Mesenteric fat pad (tissue), 1 donor: ENCODE measurements around the gene ZNF611. TPM values are rescaled to one million over a fixed set of nuclear protein-coding genes. Genes with fewer than 3 reads are reported as not detected.
"Not testable (repeated sequence)": the region's sequence is repeated elsewhere in the genome, so short reads cannot be mapped to it uniquely, and the experiment has no call there.

Experiments used
- DNase-seq: peaks from one replicate; pipeline ENCODE4 v3.0.0-alpha.2; 2020; ENCODE audit warnings: low spot score
- long read RNA-seq: library from polyadenylated mRNA; unstranded; transcript quantifications from one replicate; pipeline ENCODE4 v2.0.0, GENCODE V29; 2020
- total RNA-seq: library from RNA; stranded (reverse); fragmentation: NEBNext Ultra II Directional; extraction: Animal tissue kit (Norgen Biotek cat#: 25700); gene quantifications from one replicate; pipeline ENCODE4 v1.2.1, GENCODE V29; 2021
- donor health status: DM: yes; HTN: yes; CAD: no.

The ZNF611 gene
- total RNA-seq = 23.1 TPM
- long read RNA-seq, partial matches to known transcripts = 1 of 7 reads
- long read RNA-seq, other reads (novel, unspliced or antisense) = 6 of 7 reads

DNA sequence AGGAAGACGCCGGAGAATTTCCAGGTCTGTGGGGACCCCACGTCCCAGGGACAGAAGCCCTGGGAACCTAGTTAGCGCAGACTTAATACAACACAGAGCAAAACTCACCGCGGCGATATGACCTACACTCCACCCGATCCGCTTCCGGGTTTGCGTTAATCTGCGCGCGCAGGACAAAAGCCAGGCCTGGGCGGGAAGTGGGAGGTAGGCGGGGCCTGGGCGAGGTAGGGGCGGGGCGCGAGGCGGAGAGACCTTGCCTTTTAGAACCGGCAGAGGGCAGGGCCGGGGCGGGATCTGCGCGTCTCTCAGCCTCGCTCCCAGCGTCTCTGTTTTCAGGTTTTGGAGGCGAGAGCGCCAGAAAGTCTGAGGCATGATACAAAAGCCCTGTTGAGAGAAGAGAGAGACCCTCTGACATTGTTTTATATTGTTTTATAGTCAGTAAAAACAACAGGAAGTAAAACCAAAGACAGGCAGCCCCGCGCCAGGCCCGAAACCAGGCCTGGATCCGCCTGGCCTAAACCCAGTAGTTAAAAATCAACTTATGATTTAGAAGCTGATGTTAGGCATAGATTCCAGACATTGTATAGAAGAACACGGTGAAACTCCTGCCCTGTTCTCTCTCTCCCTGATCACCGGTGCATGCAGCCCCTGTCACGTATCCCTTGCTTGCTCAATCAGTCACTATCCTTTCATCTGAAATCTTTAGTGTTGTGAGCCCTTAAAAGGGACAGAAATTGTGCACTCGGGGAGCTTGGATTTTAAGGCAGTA is at the start of gene ZNF611:
TSS of gene ZNF611 (minus strand) at position 152 of the 769 bp plus-strand sequence. CDS start 19,150 bp downstream, outside the sequence.
- peak; percentile 100 for DNase-seq

GRCh38 chr19:52782864-52783263 is 48.0 kb upstream of the ZNF611 start:
- not testable (repeated sequence) for DNase-seq

DNA sequence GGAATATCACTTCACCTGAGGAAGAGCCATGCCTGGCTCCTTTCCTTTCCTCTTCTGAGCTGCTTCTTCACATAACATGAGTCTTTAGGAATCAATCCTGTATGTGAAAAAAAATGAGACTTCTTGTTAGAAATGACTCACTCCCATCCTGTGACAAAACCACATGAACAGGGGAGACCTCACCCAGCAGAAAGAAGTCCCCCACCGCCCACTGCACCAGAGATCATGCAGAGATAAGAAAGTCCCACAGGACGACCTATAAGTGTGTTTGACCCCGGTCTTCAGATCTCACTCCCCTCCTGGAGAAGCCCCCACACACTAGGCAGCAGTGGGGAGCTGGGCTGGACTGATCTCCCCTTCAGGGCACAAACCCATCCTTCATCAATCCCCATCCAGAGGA is 44.0 kb upstream of the ZNF611 start:
- peak; percentile 62 for DNase-seq

GRCh38 chr19:52756447-52756846 is 21.6 kb upstream of the ZNF611 start:
- not testable (repeated sequence) for DNase-seq

DNA sequence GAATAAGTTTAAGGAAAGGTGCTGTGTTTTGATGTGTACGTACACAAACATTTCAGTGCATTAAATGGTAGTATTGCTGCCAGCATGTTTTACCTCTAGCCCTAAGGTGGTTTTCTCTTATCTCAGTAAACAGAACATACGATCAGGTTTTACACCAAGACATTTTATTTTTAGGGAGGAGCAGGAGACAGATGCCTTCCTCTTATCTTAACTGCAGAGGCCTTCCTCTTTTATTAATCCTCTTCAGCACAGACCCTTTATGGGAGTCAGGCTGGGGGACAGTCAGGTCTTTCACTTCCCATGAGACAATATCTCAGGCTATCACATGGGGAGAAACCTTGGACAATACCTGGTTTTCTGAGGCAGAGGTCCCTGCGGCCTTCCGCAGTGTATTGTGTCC is 14.9 kb upstream of the ZNF611 start:
- DNase-seq = no peak

GRCh38 chr19:52748336-52748950 is 13.6 kb upstream of the ZNF611 start:
- DNase-seq = no peak

DNA sequence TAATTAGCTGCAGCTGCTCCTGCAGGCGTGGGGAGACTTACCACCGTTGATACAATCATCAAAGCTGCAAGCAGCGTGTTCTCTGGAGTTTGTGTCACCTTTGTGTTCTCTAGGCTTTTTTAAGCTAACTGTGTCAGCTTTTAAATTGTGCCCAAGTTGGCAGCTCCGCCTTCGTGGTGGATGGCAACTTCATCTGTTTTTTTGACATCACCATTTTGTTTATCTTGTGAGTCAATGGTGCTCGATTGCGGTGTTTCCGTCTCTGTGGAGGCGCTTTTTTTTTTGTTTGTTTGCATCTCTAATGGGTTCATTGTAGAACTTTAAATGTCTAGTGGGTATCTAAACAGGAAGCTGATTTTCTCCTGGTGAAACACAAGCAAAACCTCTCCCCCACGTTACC is 11.1 kb upstream of the ZNF611 start:
- DNase-seq = not testable (repeated sequence)

DNA sequence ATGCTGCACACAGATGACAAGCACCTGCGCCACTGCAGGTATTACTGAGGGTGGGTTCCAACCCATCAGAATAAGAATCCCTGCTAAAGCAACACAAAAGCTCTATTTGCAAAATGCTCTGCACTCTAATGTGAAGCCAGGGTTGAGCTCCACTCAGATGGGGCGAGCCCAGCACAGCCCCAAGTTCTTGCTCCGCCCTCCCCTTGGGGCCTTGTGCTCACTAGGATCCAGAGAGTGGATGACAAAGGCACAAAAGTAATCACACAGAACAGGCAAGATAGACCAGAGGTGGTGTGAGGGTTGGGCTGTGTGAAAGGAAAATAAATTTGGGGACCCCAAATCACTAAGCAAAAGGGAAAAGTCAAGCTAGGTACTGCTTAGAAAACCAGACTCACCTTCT is 8.2 kb upstream of the ZNF611 start:
- DNase-seq = no peak

- DNase-seq = no peak
These were observed 7.7 kb upstream of the ZNF611 start for GRCh38 chr19:52742516-52742915.

DNA sequence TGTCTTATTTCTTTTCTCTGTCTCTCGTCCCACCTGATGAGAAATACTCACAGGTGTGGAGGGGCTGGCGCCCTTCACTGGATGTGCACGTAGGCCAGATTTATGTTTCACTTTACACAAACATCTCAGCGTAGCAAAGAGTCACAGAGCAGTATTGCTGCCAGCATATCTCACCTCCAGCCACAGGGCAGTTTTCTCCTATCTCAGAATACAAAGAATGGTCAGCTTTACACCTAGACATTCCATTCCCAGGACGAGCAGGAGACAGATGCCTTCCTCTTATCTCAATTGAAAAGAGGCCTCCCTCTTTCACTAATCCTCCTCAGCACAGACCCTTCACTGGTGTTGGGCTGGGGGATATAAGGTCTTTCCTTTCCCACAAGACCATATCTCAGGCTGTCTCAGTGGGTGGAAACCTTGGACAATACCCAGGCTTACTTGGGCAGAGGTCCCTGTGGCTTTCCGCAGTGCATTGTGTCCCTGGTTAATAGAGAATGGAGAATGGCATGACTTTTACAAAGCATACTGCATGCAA is 7.2 kb upstream of the ZNF611 start:
- DNase-seq = no peak

GRCh38 chr19:52741371-52741770 is 6.5 kb upstream of the ZNF611 start:
- not testable (repeated sequence) for DNase-seq

DNA sequence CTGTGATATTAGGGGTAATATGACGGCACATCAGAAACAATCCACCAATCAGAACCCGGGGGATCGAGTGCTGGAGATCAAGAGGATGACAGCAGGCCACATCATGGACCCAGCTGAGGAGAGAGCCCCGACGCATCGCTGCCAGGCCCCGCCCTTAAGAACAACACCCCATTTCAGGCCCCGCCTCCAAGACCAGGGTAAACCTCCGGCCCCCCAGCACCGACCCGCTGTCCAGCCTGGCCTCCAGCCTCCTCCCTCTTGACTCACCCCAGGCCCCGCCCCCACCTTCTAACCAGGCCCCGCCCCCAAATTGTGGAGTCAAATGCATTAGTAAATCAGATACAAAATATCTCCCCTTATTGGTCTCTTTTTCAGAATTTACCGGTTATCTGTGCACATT is 4.7 kb upstream of the ZNF611 start:
- no peak for DNase-seq

GRCh38 chr19:52735734-52736133 is 890 bp upstream of the ZNF611 start:
- no peak for DNase-seq

DNA sequence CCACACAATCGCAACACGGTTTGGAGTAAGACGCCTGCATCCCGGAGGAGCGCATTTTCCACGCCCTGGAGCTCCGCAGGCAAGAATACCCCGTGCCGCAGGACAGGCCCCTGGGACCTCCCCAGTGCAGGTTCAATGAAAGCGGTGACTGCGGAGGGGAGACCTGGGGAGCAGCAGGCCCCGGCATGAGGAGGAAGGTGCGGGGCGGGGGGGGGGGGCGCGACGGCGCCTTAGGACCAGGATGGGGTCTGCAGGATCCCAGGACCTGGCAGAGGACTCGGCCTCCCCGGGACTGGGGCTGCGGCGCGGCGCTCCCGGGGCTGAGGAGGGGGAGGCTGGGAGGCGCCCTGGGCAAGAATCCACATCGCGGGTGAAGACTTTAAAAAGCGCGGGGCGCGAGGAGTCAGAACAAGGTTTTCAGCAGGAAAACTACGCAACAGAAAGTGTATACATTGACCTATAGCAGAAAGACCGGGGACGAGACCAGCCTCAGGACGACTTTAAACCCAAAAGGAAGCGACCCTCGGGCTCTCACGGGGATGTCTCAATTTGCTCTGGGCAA is 432 bp downstream of the ZNF611 start:
- no peak for DNase-seq

GRCh38 chr19:52726051-52726450 is 8.8 kb downstream of the ZNF611 start:
- DNase-seq = not testable (repeated sequence)

GRCh38 chr19:52725528-52725961 is 9.3 kb downstream of the ZNF611 start:
- DNase-seq = no peak

GRCh38 chr19:52724701-52725514 is 9.9 kb downstream of the ZNF611 start:
- no peak for DNase-seq

GRCh38 chr19:52723907-52724598 is 10.8 kb downstream of the ZNF611 start:
- DNase-seq = not testable (repeated sequence)

- DNase-seq = no peak
These were observed 12.5 kb downstream of the ZNF611 start for GRCh38 chr19:52722062-52723003.
